Uterus (tissue), 4 donors: ENCODE results near the gene HSD11B1L. TPM values are rescaled to one million over a fixed set of nuclear protein-coding genes. Genes with fewer than 3 reads are reported as not detected.
"Not testable (repeated sequence)": the region's sequence is repeated elsewhere in the genome, so short reads cannot be mapped to it uniquely, and the experiment has no call there.

ENCODE experiments used
- DNase-seq, 2 donors: peaks; one replicate each; pipeline ENCODE4 v3.0.0-alpha.2; 2019 to 2020
- H3K27ac ChIP-seq, 2 donors: fragments of 200-600 bp; sonication (generic); 1 replicate in 1 of 2; 2 replicates in 1 of 2; pipeline ENCODE4 v1.5.1; 2016 to 2018
- H3K27me3 ChIP-seq, 2 donors: fragments of 200-600 bp; sonication (generic); one replicate each; pipeline ENCODE4 v1.5.1; 2018 to 2019; ENCODE audit warnings: control low read depth in 1 of 2
- H3K36me3 ChIP-seq, 2 donors: fragments of 200-600 bp; sonication (generic); one replicate each; pipeline ENCODE4 v1.5.1; 2019; ENCODE audit warnings: control low read depth in 1 of 2
- H3K4me1 ChIP-seq, 2 donors: fragments of 200-600 bp; sonication (generic); one replicate each; pipeline ENCODE4 v1.5.1; 2018 to 2019; ENCODE audit warnings: control low read depth in 1 of 2
- H3K4me3 ChIP-seq, 2 donors: fragments of 200-600 bp; sonication (generic); 1 replicate in 1 of 2; 2 replicates in 1 of 2; pipeline ENCODE4 v1.5.1; 2018 to 2019; ENCODE audit warnings: mild to moderate bottlenecking in 1 of 2
- H3K9me3 ChIP-seq, 2 donors: fragments of 200-600 bp; sonication (generic); one replicate each; pipeline ENCODE4 v1.5.1; 2019; ENCODE audit warnings: control low read depth in 1 of 2
- POLR2A ChIP-seq, 2 donors: fragments of 450-650 bp; IDR thresholded peaks; one replicate each; pipeline ENCODE4 v1.6.1; 2016; ENCODE audit warnings: antibody characterized with exemption in 2 of 2, mild to moderate bottlenecking in 1 of 2, moderate library complexity in 1 of 2
- intact Hi-C: fragments of 100-400 bp; cut with DNase I; formaldehyde crosslinking; loops from one replicate; pipeline ENCODE4 v1.15.1; 2023; ENCODE audit warnings: low total_unique reads
- total RNA-seq, 4 donors: library from RNA; depleted of rRNA in 3 of 4; stranded (reverse); fragments of >200 nt in 3 of 4; gene quantifications; one replicate each; pipeline versions ENCODE4 v1.1.0 to v1.2.4, GENCODE V29; 2014 to 2023
- TF ChIP-seq, protein P1 (sequence below), 4 experiments: fragments of 200-600 bp in 2 of 4; fragments of 450-650 bp in 2 of 4; sonication (generic) in 2 of 4; IDR thresholded peaks; one replicate each; pipeline ENCODE4 v1.5.1; 2016 to 2019; ENCODE audit warnings: antibody characterized with exemption in 4 of 4, mild to moderate bottlenecking in 2 of 4, moderate library complexity in 1 of 4
- donor health status: DM: yes; HTN: yes; CAD: no.

HSD11B1L gene
- total RNA-seq, 4 donors from 2014 or later = 0.26 to 17.8 (median 7.1) TPM

DNA sequence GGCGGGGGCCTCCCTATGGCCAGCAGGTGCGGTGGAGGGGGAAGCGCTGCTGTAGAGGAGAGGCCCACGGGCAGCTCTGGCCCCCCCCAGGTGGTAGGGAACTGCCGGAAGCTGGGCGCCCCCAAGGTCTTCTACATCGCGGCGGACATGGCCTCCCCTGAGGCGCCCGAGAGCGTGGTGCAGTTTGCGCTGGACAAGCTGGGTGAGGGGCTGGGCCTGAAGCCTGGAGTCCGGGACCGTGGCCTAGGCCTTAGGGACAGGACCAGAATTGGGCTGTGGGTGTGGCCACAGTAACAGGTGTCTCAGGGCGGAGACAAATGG lies 5.5 kb downstream of the HSD11B1L start:
- DNase-seq = no peak
- no peak for TF ChIP-seq POLR2A (IDR thresholded peaks at IDR 0.05)
- TF ChIP-seq, protein P1, sequence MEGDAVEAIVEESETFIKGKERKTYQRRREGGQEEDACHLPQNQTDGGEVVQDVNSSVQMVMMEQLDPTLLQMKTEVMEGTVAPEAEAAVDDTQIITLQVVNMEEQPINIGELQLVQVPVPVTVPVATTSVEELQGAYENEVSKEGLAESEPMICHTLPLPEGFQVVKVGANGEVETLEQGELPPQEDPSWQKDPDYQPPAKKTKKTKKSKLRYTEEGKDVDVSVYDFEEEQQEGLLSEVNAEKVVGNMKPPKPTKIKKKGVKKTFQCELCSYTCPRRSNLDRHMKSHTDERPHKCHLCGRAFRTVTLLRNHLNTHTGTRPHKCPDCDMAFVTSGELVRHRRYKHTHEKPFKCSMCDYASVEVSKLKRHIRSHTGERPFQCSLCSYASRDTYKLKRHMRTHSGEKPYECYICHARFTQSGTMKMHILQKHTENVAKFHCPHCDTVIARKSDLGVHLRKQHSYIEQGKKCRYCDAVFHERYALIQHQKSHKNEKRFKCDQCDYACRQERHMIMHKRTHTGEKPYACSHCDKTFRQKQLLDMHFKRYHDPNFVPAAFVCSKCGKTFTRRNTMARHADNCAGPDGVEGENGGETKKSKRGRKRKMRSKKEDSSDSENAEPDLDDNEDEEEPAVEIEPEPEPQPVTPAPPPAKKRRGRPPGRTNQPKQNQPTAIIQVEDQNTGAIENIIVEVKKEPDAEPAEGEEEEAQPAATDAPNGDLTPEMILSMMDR (IDR thresholded peaks at IDR 0.05) = no peak
- H3K27ac ChIP-seq = peak overlapping the region; percentile 56 to 78
- H3K9me3 ChIP-seq = no peaks in the 10 kb centered on the region
- H3K4me1 ChIP-seq = peaks cover 0 to 6% of the 10 kb centered on the region in 2 donors
- H3K36me3 ChIP-seq = no peaks in the 10 kb centered on the region
- H3K27me3 ChIP-seq = no peaks in the 10 kb centered on the region
- intact Hi-C loops = no loop called here
- H3K4me3 ChIP-seq = peak overlapping the region; percentile 37 to 48

DNA sequence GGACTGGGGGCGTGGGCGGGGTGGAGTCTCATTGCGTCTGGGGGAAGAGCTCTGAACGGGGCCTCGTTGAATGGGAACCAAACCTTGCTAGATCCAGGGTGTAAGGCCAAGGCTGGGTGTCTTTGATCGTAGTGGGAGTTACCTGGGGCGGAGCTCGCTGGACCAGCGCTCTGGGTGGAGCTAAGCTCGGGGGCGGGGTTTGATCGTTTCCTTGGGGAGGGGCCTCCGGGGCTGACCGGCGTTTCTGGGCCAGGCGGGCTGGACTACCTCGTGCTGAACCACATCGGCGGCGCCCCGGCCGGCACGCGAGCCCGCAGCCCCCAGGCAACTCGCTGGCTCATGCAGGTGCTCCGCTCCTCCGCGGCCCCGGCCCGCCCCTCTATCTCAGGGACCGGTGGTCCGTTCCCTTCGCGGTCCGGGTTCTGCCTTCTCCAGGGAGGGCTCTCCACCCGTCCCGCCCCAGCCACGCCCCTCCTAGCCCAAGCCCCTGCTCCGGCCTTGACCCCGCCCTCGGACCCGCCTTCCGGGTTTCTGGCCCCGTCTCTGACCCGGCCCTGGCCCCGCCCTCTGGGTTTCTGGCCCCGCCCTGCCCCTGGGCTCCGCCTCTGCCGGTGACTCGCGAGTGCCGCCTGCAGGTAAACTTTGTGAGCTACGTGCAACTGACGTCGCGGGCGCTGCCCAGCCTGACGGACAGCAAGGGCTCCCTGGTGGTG lies 6.0 kb downstream of the HSD11B1L start:
- no peaks in the 10 kb centered on the region for H3K27me3 ChIP-seq
- intact Hi-C loops = no loop called here
- peak overlapping the region; percentile 56 to 78 for H3K27ac ChIP-seq
- H3K4me3 ChIP-seq = peak overlapping the region; percentile 37 to 48
- DNase-seq = peak; percentile 97 to 98
- H3K9me3 ChIP-seq = no peaks in the 10 kb centered on the region
- no peaks in the 10 kb centered on the region for H3K36me3 ChIP-seq
- TF ChIP-seq POLR2A (IDR thresholded peaks at IDR 0.05) = peak; percentile 14 to 25
- TF ChIP-seq, protein P1 (IDR thresholded peaks at IDR 0.05) = peak; percentile 76 to 92 (median 89)
- peaks cover 0 to 6% of the 10 kb centered on the region in 2 donors for H3K4me1 ChIP-seq

DNA sequence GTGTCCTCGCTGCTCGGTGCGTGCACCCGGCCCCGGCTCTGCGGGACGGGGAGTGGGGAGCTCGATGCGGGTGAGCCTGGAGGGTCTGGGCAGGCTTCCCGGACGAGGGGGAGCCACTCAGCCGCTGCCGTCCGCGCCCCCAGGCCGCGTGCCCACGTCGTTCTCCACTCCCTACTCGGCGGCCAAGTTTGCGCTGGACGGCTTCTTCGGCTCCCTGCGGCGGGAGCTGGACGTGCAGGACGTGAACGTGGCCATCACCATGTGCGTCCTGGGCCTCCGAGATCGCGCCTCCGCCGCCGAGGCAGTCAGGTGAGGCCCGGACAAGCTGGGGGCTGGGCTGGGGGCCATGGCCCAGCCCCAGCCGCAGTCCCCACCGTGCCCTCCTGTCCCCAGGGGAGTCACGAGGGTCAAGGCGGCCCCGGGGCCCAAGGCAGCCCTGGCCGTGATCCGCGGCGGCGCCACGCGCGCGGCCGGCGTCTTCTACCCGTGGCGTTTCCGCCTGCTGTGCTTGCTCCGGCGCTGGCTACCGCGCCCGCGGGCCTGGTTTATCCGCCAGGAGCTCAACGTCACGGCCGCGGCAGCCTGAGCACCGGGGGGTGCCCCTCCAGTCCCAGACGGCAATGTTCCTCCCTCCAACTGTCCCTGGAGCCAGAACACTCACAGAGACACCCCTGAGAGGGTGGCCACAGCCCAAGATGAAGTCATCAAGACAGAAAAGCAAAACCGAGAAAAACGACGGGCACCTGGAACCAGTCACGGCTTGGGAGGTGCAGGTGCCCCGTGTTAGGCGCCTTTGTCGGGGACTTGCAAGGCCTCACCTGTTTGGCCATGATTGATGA lies 6.8 kb downstream of the HSD11B1L start:
- H3K4me3 ChIP-seq = peak overlapping the region; percentile 37 to 48
- no peak for DNase-seq
- no peaks in the 10 kb centered on the region for H3K27me3 ChIP-seq
- H3K36me3 ChIP-seq = no peaks in the 10 kb centered on the region
- intact Hi-C loops = no loop called here
- peak overlapping the region; percentile 56 to 78 for H3K27ac ChIP-seq
- H3K4me1 ChIP-seq = peaks cover 0 to 6% of the 10 kb centered on the region in 2 donors
- H3K9me3 ChIP-seq = no peaks in the 10 kb centered on the region
- TF ChIP-seq POLR2A (IDR thresholded peaks at IDR 0.05) = no peak
- TF ChIP-seq, protein P1 (IDR thresholded peaks at IDR 0.05) = no peak

DNA sequence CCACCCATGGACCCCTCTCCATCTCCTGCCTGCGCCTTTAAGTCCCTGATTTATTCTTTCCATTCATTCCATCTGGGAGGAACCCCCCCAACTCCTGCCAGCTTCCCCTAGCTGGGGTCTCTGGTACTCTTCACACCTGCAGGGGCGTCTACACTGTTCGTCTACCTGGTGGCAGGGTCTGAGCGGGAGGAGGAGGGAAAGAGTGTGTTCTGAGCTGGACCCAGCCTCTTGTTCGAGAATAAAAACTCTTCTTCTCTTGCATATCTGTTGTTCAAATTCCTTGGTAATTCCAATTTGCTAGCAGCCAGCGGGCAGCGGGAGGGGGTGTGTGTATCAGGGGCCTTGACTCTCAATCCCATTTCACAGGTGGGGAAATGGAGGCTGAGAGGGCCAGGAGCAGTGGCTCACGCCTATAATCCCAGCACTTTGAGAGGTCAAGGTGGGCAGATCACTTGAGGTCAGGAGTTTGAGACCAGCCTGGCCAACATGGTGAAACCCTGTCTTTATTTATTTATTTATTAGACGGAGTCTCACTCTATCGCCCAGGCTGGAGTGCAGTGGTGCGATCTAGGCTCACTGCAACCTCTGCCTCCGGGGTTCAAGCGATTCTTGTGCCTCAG lies 7.5 kb downstream of the HSD11B1L start:
- H3K27ac ChIP-seq, H3K27me3 ChIP-seq, DNase-seq, H3K36me3 ChIP-seq, H3K9me3 ChIP-seq, intact Hi-C loops, H3K4me3 ChIP-seq, H3K4me1 ChIP-seq: not testable (repeated sequence)

DNA sequence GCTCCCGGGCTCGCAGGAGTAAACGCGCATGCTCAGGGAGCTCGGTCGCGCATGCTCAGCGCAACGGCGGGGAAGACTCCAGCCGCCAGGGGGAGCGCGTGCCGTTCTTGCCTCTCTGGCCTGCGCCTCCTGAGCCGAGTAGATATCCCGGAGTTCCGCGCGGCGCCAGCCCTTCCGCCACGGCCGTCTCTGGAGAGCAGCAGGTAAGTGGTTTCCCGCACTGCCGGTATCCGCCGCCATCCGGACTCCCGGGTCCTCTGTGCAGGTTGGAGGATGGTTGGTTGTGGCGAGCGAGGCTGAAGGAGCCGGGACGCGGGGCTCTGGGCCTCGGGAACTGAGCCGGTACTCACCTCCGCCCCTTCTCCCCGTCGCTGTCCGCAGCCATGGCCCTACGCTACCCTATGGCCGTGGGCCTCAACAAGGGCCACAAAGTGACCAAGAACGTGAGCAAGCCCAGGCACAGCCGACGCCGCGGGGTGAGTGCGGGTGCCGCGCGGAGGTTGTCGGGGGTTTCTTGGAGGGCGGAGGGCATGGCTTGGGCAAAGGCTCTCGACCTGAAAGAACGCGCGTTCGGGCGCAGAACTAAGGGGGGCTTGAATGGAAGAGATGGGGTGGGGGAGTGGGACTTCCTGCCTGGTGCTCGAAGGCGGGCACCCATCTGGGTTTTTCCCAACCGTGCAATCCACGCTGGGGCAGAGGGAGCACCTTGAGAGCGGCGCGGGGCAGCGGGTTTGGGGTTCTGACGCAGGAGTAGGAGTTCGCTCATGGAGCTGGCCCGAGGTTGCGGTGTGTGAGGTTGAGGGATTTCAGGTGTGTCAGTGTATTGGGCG lies 9.5 kb downstream of the HSD11B1L start, which contains the start of gene RPL36:
RPL36 (plus strand) TSS at position 171 of the 830 bp plus-strand sequence; CDS start at position 384, 213 bp downstream.
- Histone ChIP-seq H3K27me3 (no peaks in the 10 kb centered on the region), H3K27ac (peak within 1 kb of the TSS; percentile 89 to 90), H3K4me3 (peak within 1 kb of the TSS; percentile 55 to 62), H3K9me3 (no peaks in the 10 kb centered on the region), H3K36me3 (no peaks in the 10 kb centered on the region), H3K4me1 (peaks cover 0 to 6% of the 10 kb centered on the region in 2 donors)
- peak; percentile 97 to 99 for DNase-seq
- intact Hi-C loops = no loop called here
- TF ChIP-seq, protein P1 (IDR thresholded peaks at IDR 0.05) = peak; percentile 97 to 99 (median 98)
- peak; percentile 64 to 90 for TF ChIP-seq POLR2A (IDR thresholded peaks at IDR 0.05)
